Body of pancreas (tissue), 4 donors: Measurements from ENCODE around the gene GARIN5B.

Experiments
- POLR2A ChIP-seq, 3 donors: fragments of 450-650 bp; IDR thresholded peaks; one replicate each; pipeline ENCODE4 v1.6.1; 2016; ENCODE audit warnings: antibody characterized with exemption in 3 of 3, mild to moderate bottlenecking in 2 of 3
- TF ChIP-seq, protein P1 (sequence below), 7 experiments: fragments of 450-650 bp in 4 of 7; fragments of 200-600 bp in 3 of 7; sonication (generic) in 3 of 7; IDR thresholded peaks; one replicate each; pipeline ENCODE4 v1.5.1; 2016 to 2019; ENCODE audit warnings: antibody characterized with exemption in 7 of 7

DNA sequence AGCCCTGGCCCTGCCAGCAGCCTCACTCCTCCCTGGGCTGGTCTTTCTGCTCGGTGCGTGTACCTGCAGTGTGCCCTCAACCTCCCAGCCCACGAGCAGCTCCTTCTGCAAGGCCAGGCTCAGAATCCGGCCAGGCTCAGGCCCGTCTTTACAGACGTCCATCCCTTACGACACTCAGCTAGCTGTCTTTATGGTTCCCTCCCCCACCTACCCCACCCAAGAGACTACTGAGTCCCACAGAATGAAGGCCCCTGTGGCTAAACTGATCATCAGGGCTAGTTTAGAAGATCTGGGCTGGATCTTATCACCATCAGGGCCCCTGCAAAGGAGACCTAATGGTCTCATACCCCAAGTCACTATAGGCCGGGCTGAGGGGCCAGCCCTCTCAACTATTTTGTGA, 48.7 kb downstream of the GARIN5B start:
- TF ChIP-seq, protein P1, sequence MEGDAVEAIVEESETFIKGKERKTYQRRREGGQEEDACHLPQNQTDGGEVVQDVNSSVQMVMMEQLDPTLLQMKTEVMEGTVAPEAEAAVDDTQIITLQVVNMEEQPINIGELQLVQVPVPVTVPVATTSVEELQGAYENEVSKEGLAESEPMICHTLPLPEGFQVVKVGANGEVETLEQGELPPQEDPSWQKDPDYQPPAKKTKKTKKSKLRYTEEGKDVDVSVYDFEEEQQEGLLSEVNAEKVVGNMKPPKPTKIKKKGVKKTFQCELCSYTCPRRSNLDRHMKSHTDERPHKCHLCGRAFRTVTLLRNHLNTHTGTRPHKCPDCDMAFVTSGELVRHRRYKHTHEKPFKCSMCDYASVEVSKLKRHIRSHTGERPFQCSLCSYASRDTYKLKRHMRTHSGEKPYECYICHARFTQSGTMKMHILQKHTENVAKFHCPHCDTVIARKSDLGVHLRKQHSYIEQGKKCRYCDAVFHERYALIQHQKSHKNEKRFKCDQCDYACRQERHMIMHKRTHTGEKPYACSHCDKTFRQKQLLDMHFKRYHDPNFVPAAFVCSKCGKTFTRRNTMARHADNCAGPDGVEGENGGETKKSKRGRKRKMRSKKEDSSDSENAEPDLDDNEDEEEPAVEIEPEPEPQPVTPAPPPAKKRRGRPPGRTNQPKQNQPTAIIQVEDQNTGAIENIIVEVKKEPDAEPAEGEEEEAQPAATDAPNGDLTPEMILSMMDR (IDR thresholded peaks at IDR 0.05) = no peak
- no peak for TF ChIP-seq POLR2A (IDR thresholded peaks at IDR 0.05)
